ENCODE results near the gene GJD3. TPM values are rescaled to one million over a fixed set of nuclear protein-coding genes. Genes with fewer than 3 reads are reported as not detected.

Gene GJD3
- total and polyA plus RNA-seq, 2 experiments from 2014 or later: 1.4 TPM; not detected in 1

- TF ChIP-seq STAT1 (IDR thresholded peaks at IDR 0.05; ENCODE audit: unreplicated experiment): no peak
- peak; percentile 86 to 100 for TF ChIP-seq CTCF (conservative IDR thresholded peaks at IDR 0.05; ENCODE audit: low read depth in 2 of 2)
- Histone ChIP-seq H3K4me3 (no peak overlapping the region), H3K27ac (ENCODE audit: low read depth) (no peak overlapping the region), H3K9me2 (ENCODE audit: insufficient read depth) (no peaks in the 10 kb centered on the region), H2AFZ (no peak overlapping the region), H3K4me2 (0 out of 2 replicates have a peak overlapping the region, but pooled peaks have one; percentile 26), H3K4me1 (ENCODE audit: insufficient read depth) (peaks cover 39% of the 10 kb centered on the region), H4K20me1 (replicated peaks; ENCODE audit: insufficient read depth) (peaks cover 4% of the 10 kb centered on the region; the same call in 1 of the 2 replicates), H3F3A (replicated peaks; ENCODE audit: low read depth) (peaks cover 4% of the 10 kb centered on the region; the same call in 1 of the 2 replicates), H3K79me2 (replicated peaks; ENCODE audit: insufficient read depth) (no peaks in the 10 kb centered on the region), H3K27me3 (ENCODE audit: insufficient read depth) (peaks cover 3% of the 10 kb centered on the region; the same call in 1 of the 2 replicates), H3K36me3 (ENCODE audit: insufficient read depth) (no peaks in the 10 kb centered on the region)
- Mint-ChIP-seq H3K4me3 (no peak overlapping the region), H3K4me1 (peaks cover 53% of the 10 kb centered on the region), H3K36me3 (ENCODE audit: low read depth) (peaks cover 27% of the 10 kb centered on the region), H3K27me3 (ENCODE audit: insufficient read depth, low read depth, poor library complexity) (peaks cover 29% of the 10 kb centered on the region), H3K27ac (peak overlapping the region; percentile 80; the same call in 1 of the 2 replicates), H3K9me3 (no peaks in the 10 kb centered on the region)
- peak; percentile 85 for ATAC-seq
- DNase-seq (ENCODE audit: low spot score): peak; percentile 88
Observed at GRCh38 chr17:40355123-40355803, 9.3 kb downstream of the GJD3 start.

- Histone ChIP-seq H3K27ac (ENCODE audit: low read depth) (no peak overlapping the region), H2AFZ (no peak overlapping the region), H3F3A (replicated peaks; ENCODE audit: low read depth) (0 out of 2 replicates have a peak, but pooled peaks cover 4% of the 10 kb centered on the region), H4K20me1 (replicated peaks; ENCODE audit: insufficient read depth) (peaks cover 6% of the 10 kb centered on the region; the same call in 1 of the 2 replicates), H3K4me2 (no peak overlapping the region), H3K27me3 (ENCODE audit: insufficient read depth) (peaks cover 8% of the 10 kb centered on the region), H3K4me1 (ENCODE audit: insufficient read depth) (peaks cover 43% of the 10 kb centered on the region), H3K36me3 (ENCODE audit: insufficient read depth) (no peaks in the 10 kb centered on the region), H3K9me2 (ENCODE audit: insufficient read depth) (no peaks in the 10 kb centered on the region), H3K4me3 (no peak overlapping the region), H3K79me2 (replicated peaks; ENCODE audit: insufficient read depth) (no peaks in the 10 kb centered on the region)
- no peak overlapping the region for H3K4me3 Mint-ChIP-seq
- no peak for DNase-seq (ENCODE audit: low spot score)
- H3K36me3 Mint-ChIP-seq (ENCODE audit: low read depth): peaks cover 35% of the 10 kb centered on the region
- H3K27me3 Mint-ChIP-seq (ENCODE audit: insufficient read depth, low read depth, poor library complexity): peaks cover 33% of the 10 kb centered on the region
- H3K27ac Mint-ChIP-seq: no peak overlapping the region; the same call in 1 of the 2 replicates
- peaks cover 57% of the 10 kb centered on the region for H3K4me1 Mint-ChIP-seq
- H3K9me3 Mint-ChIP-seq: no peaks in the 10 kb centered on the region
- no peak for ATAC-seq
- TF ChIP-seq ETS1 (IDR thresholded peaks at IDR 0.05): no peak
- TF ChIP-seq CTCF (conservative IDR thresholded peaks at IDR 0.05; ENCODE audit: low read depth in 2 of 2): 0 out of 4 replicates have a peak, but pooled peaks of 1 of the 2 experiments have one; percentile 7
Observed at GRCh38 chr17:40354221-40355122, 10.1 kb downstream of the GJD3 start.

All from GM23338 (cell line).